ENCODE data around the gene LYPD3. TPM values are rescaled to one million over a fixed set of nuclear protein-coding genes. Genes with fewer than 3 reads are reported as not detected.

Gene LYPD3
- total and polyA plus RNA-seq, 10 of the 15 experiments (the other 5 are each of a cell fraction or from before 2014, with no cell fraction given), result 0.03 to 0.28 (median 0.12) TPM; not detected in 6

- TF ChIP-seq MEF2B (IDR thresholded peaks at IDR 0.05; ENCODE audit: partially characterized antibody, poor library complexity, severe bottlenecking) (no peak), EP300 (IDR thresholded peaks at IDR 0.05; ENCODE audit: borderline replicate concordance in 1 of 2, control insufficient read depth in 1 of 2, low read depth in 2 of 2, low read length in 2 of 2) (no peak), PML (IDR thresholded peaks at IDR 0.05; ENCODE audit: low read length) (no peak), CBX5 (IDR thresholded peaks at IDR 0.05; ENCODE audit: low read depth) (no peak)
Measured at GRCh38 chr19:43481701-43482100, 16.3 kb upstream of the LYPD3 start (continued).

DNA sequence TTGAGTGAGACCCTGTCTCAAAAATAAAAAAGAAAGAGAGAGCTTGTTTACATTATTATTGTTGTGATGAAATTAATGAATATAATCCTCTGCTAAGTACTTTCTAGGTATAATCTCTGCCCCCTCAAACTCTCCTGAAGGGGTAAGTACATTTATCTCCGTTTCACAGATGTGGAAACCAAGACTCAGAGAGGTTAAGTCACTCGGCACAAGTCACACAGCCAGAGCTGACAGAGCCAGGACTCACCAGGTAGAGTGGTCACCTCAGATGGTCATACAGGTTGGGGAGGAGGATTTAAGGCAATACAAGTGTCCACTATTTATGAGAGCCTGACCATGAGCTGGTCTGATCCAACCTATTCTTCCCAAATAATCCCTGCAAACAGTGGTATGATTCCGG, 15.2 kb upstream of the LYPD3 start:
- WGBS (ENCODE audit: insufficient coverage, insufficient replicate concordance, low lambda C conversion rate, missing lambda C conversion rate), result 93% methylated on average over 3 of the region's 3 CpGs
- no TSS peak for BruUV-seq (replicated peaks)
- CTCF ChIA-PET, result interaction anchor here (0.6 to 1.2 kb wide), 3 partner anchors 15 to 188 kb away, joined by 3 read pairs; no protein-coding TSS in a partner anchor
- Histone ChIP-seq H3K27me3 (replicated peaks in 1 of 2; ENCODE audit: control insufficient read depth in 2 of 2, insufficient read depth in 2 of 2, low read length in 1 of 2) (no peaks in the 10 kb centered on the region), H2AFZ (ENCODE audit: control insufficient read depth, low read depth, low read length) (no peak overlapping the region), H3K4me1 (ENCODE audit: control insufficient read depth, insufficient read depth, low read length) (peaks cover 1% of the 10 kb centered on the region; the same call in 1 of the 2 replicates), H3K79me2 (ENCODE audit: control insufficient read depth, insufficient read depth, low read length) (no peaks in the 10 kb centered on the region), H4K20me1 (ENCODE audit: control insufficient read depth, insufficient read depth) (no peaks in the 10 kb centered on the region), H3K9ac (ENCODE audit: control insufficient read depth, insufficient read depth, low read length) (no peak overlapping the region), H3K36me3 (ENCODE audit: control insufficient read depth in 2 of 2, insufficient read depth in 2 of 2, low read length in 1 of 2) (no peaks in the 10 kb centered on the region), H3K27ac (ENCODE audit: control insufficient read depth, insufficient read depth) (no peak overlapping the region), H3K4me2 (ENCODE audit: control insufficient read depth, insufficient read depth) (no peak overlapping the region), H3K9me3 (replicated peaks; ENCODE audit: control insufficient read depth, insufficient read depth, low read length) (no peaks in the 10 kb centered on the region), H3K4me3 (no peak overlapping the region)
- no peak for ATAC-seq
- in situ Hi-C loops (cut with MboI), result no loop called here
- RAD21 ChIA-PET (ENCODE audit: unreplicated experiment), result no interaction called here
- POLR2A ChIA-PET, result interaction anchor here (0.6 kb wide), 1 partner anchor 8 kb away, joined by 5 read pairs; no protein-coding TSS in a partner anchor
- FAIRE-seq, result no peak
- intact Hi-C loops (cut with micrococcal nuclease; ENCODE audit: unreplicated experiment), result no loop called here
- DNase-seq (ENCODE audit: low read depth, low spot score), result no peak
- SMC1A ChIA-PET (ENCODE audit: uncharacterized antibody, unreplicated experiment), result interaction anchor here (0.6 to 1.3 kb wide), 3 partner anchors 21 to 1594 kb away, joined by 3 read pairs; no protein-coding TSS in a partner anchor
- TF ChIP-seq SREBF2 (IDR thresholded peaks at IDR 0.05; ENCODE audit: low read length), result no peak
- no peak for TF ChIP-seq IRF4 (IDR thresholded peaks at IDR 0.05; ENCODE audit: low read depth, low read length)
- no peak for TF ChIP-seq CUX1 (IDR thresholded peaks at IDR 0.05; ENCODE audit: insufficient replicate concordance, low read depth, low read length)
- TF ChIP-seq SIN3A (IDR thresholded peaks at IDR 0.05; ENCODE audit: low read depth, low read length), result no peak
- TF ChIP-seq CEBPB (IDR thresholded peaks at IDR 0.05; ENCODE audit: borderline replicate concordance in 1 of 2, low read depth in 2 of 2, low read length in 2 of 2), result no peak
- no peak for TF ChIP-seq SP1 (IDR thresholded peaks at IDR 0.05; ENCODE audit: low read depth, low read length)
- TF ChIP-seq RELA (IDR thresholded peaks at IDR 0.05; ENCODE audit: borderline replicate concordance, partially characterized antibody), result no peak
- no peak for TF ChIP-seq ZBTB33 (IDR thresholded peaks at IDR 0.05)
- no peak for TF ChIP-seq ATF7 (IDR thresholded peaks at IDR 0.05; ENCODE audit: low read depth)
- TF ChIP-seq NKRF (conservative IDR thresholded peaks at IDR 0.05), result no peak

Measured in GM12878 (cell line).